OCI-LY3 (cell line): ENCODE data around the gene RAD23A.
"Not testable (repeated sequence)": the region's sequence is repeated elsewhere in the genome, so short reads cannot be mapped to it uniquely, and the experiment has no call there.

Experiments used
- H2AFZ ChIP-seq: fragments of 200-600, 300-600 bp; shearing (Covaris generic); 2 replicates; pipeline ENCODE4 v1.6.0; 2014; ENCODE audit warnings: antibody characterized with exemption, low read depth, low read length
- H3K27ac ChIP-seq: fragments of 200-600, 300-600 bp; sonication (generic); 2 replicates; pipeline ENCODE4 v1.5.1; 2014; ENCODE audit warnings: mild to moderate bottlenecking, low read length, moderate library complexity, mixed read lengths
- H3K27me3 ChIP-seq: fragments of 200-600, 300-600 bp; sonication (generic); 2 replicates; pipeline ENCODE4 v1.6.1; 2014; ENCODE audit warnings: low read depth, low read length, mixed read lengths
- H3K36me3 ChIP-seq: fragments of 200-600, 300-600 bp; sonication (generic); replicated peaks from 2 replicates; pipeline ENCODE3; 2014; ENCODE audit warnings: low read depth, low read length, mixed read lengths
- H3K4me1 ChIP-seq: fragments of 300-600, 200-600 bp; sonication (generic); 2 replicates; pipeline ENCODE4 v1.6.1; 2014; ENCODE audit warnings: low read length, mixed read lengths
- H3K4me2 ChIP-seq: fragments of 200-600, 300-600 bp; sonication (generic); 2 replicates; pipeline ENCODE4 v1.6.1; 2014; ENCODE audit warnings: low read length, mixed read lengths
- H3K4me3 ChIP-seq: fragments of 300-600, 200-600 bp; sonication (generic); 2 replicates; pipeline ENCODE4 v1.5.1; 2014; ENCODE audit warnings: antibody characterized with exemption, mild to moderate bottlenecking, low read length, moderate library complexity
- H3K79me2 ChIP-seq: fragments of 300-600, 200-600 bp; shearing (Covaris generic); 2 replicates; pipeline ENCODE4 v1.6.1; 2014; ENCODE audit warnings: mild to moderate bottlenecking, low read length, mixed read lengths
- H3K9ac ChIP-seq: fragments of 300-600, 200-600 bp; shearing (Covaris generic); 2 replicates; pipeline ENCODE4 v1.6.0; 2014; ENCODE audit warnings: mild to moderate bottlenecking, low read length, moderate library complexity
- H3K9me3 ChIP-seq: fragments of 200-600, 300-600 bp; shearing (Covaris generic); 2 replicates; pipeline ENCODE4 v1.6.1; 2014; ENCODE audit warnings: low read length, mixed read lengths; ENCODE audit not compliant: insufficient read depth
- H4K20me1 ChIP-seq: fragments of 200-600, 300-600 bp; sonication (generic); 2 replicates; pipeline ENCODE4 v1.6.1; 2016; ENCODE audit warnings: low read length, mixed read lengths; ENCODE audit not compliant: insufficient read depth
- CTCF ChIP-seq: fragments of 200-600, 300-600 bp; sonication (generic); IDR thresholded peaks from 2 replicates; pipeline ENCODE4 v1.5.1; 2014; ENCODE audit warnings: antibody characterized with exemption, low read length, low read depth
- EZH2phosphoT487 ChIP-seq: fragments of 200-600 bp; shearing (Covaris generic); IDR thresholded peaks from 2 replicates; pipeline ENCODE4 v1.6.1; 2018; ENCODE audit warnings: antibody characterized with exemption, mixed run types, low read depth

RAD23A gene

GRCh38 chr19:12912571-12912970, 33.1 kb upstream of the RAD23A start:
- TF ChIP-seq CTCF (no peak), EZH2phosphoT487 (no peak)
- Histone ChIP-seq H4K20me1 (no peaks in the 10 kb centered on the region), H3K4me2 (no peak overlapping the region), H3K27ac (no peak overlapping the region), H3K9me3 (no peaks in the 10 kb centered on the region), H3K79me2 (no peaks in the 10 kb centered on the region), H3K4me1 (peaks cover 5% of the 10 kb centered on the region; the same call in 1 of the 2 replicates), H2AFZ (no peak overlapping the region), H3K27me3 (no peaks in the 10 kb centered on the region), H3K36me3 (no peaks in the 10 kb centered on the region), H3K4me3 (no peak overlapping the region), H3K9ac (no peak overlapping the region)

- TF ChIP-seq CTCF (no peak), EZH2phosphoT487 (no peak)
- Histone ChIP-seq H3K79me2 (no peaks in the 10 kb centered on the region), H3K4me2 (no peak overlapping the region), H3K27ac (no peak overlapping the region), H3K4me1 (peaks cover 5% of the 10 kb centered on the region; the same call in 1 of the 2 replicates), H3K36me3 (no peaks in the 10 kb centered on the region), H3K9ac (no peak overlapping the region), H2AFZ (no peak overlapping the region), H3K4me3 (no peak overlapping the region), H4K20me1 (no peaks in the 10 kb centered on the region), H3K27me3 (no peaks in the 10 kb centered on the region), H3K9me3 (no peaks in the 10 kb centered on the region)
These were observed 32.6 kb upstream of the RAD23A start for GRCh38 chr19:12913011-12913561.

GRCh38 chr19:12913851-12914690, 31.6 kb upstream of the RAD23A start:
- no peaks in the 10 kb centered on the region for H4K20me1 ChIP-seq
- no peak for TF ChIP-seq CTCF
- no peak for TF ChIP-seq EZH2phosphoT487
- H3K79me2 ChIP-seq = no peaks in the 10 kb centered on the region
- no peak overlapping the region for H3K9ac ChIP-seq
- H3K4me1 ChIP-seq = peaks cover 12% of the 10 kb centered on the region
- no peak overlapping the region for H2AFZ ChIP-seq
- no peak overlapping the region for H3K4me2 ChIP-seq
- no peak overlapping the region for H3K4me3 ChIP-seq
- H3K9me3 ChIP-seq = no peaks in the 10 kb centered on the region
- H3K27me3 ChIP-seq = no peaks in the 10 kb centered on the region
- no peaks in the 10 kb centered on the region for H3K36me3 ChIP-seq
- H3K27ac ChIP-seq = no peak overlapping the region

GRCh38 chr19:12915860-12916259, 29.8 kb upstream of the RAD23A start:
- H2AFZ ChIP-seq, H3K9ac ChIP-seq, H3K4me3 ChIP-seq, H3K27me3 ChIP-seq, H3K27ac ChIP-seq, H3K36me3 ChIP-seq, H3K9me3 ChIP-seq, H3K79me2 ChIP-seq, H4K20me1 ChIP-seq, H3K4me2 ChIP-seq: not testable (repeated sequence)
- H3K4me1 ChIP-seq = peaks cover 14% of the 10 kb centered on the region
